HFF-Myc (cell line): ENCODE measurements around the gene EPHA8.

Source experiments
- DNase-seq: peaks from one replicate; pipeline ENCODE4 v3.0.0-alpha.2; 2011; ENCODE audit warnings: low read depth; ENCODE audit errors: extremely low read depth
- H3K4me3 ChIP-seq: replicated peaks from 2 replicates; pipeline ENCODE4 v1.5.1; 2011; ENCODE audit warnings: low read depth, mild to moderate bottlenecking, control low read depth, low read length
- TF ChIP-seq, protein P1 (sequence below): IDR thresholded peaks from 2 replicates; pipeline ENCODE4 v1.5.1; 2012; ENCODE audit warnings: mild to moderate bottlenecking, low read depth, low read length, control low read depth; ENCODE audit errors: missing control alignments

EPHA8 gene

DNA sequence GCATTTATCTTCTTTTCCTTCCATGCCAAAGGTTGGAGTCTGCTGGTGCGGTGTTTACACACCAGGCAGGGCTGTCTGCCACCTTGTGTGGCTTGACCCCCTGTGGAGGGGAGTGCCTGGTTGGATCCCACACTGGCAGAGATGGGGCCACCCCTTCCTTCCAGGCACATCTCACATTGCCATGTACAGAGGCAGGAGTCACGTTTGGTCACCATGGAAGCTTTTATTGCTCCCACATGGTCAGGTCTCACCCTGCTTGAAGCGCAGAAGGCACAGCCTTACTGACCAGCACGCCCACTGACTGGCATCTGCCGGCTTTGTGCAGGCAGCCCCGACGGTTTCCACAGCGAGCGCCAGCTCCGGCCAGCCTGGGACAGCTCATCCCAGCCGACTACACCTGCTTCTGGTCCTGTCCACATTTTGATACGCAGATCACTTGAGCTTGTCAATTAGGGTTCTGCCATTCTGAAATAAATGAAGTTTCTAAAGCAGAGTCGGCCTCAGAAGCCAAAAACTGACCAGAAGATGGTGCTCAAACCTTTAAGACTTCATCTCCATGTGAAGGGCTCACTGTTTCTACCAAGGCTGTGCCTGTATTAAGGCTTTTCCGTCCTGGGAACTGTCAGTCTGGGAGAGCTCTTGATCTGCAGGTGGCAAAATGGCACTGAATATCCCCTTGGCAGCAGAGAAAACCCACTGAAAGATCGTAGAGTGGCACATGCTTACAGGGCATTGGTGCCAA, 35.6 kb upstream of the EPHA8 start:
- H3K4me3 ChIP-seq: no peak overlapping the region
- no peak for DNase-seq
- TF ChIP-seq, protein P1, sequence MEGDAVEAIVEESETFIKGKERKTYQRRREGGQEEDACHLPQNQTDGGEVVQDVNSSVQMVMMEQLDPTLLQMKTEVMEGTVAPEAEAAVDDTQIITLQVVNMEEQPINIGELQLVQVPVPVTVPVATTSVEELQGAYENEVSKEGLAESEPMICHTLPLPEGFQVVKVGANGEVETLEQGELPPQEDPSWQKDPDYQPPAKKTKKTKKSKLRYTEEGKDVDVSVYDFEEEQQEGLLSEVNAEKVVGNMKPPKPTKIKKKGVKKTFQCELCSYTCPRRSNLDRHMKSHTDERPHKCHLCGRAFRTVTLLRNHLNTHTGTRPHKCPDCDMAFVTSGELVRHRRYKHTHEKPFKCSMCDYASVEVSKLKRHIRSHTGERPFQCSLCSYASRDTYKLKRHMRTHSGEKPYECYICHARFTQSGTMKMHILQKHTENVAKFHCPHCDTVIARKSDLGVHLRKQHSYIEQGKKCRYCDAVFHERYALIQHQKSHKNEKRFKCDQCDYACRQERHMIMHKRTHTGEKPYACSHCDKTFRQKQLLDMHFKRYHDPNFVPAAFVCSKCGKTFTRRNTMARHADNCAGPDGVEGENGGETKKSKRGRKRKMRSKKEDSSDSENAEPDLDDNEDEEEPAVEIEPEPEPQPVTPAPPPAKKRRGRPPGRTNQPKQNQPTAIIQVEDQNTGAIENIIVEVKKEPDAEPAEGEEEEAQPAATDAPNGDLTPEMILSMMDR: no peak

DNA sequence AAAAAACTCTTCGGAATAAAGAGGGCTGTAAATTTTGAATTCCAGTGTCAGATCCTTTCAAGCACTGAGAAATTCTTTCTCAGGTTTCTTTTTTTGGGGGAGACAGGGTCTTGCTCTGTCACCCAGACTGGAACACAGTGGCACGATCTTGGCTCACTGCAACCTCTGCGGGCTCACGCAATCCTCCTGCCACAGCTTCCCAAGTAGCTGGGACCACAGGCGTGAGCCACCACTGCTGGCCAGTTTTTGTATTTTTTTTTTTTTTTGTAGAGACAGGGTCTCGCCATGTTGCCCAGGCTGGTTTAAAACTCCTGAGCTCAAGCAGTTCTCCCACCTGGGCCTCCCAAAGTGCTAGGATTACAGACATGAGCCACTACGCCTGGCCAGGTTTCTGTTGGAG, 34.8 kb upstream of the EPHA8 start:
- TF ChIP-seq, protein P1: no peak
- DNase-seq: no peak
- H3K4me3 ChIP-seq: no peak overlapping the region

DNA sequence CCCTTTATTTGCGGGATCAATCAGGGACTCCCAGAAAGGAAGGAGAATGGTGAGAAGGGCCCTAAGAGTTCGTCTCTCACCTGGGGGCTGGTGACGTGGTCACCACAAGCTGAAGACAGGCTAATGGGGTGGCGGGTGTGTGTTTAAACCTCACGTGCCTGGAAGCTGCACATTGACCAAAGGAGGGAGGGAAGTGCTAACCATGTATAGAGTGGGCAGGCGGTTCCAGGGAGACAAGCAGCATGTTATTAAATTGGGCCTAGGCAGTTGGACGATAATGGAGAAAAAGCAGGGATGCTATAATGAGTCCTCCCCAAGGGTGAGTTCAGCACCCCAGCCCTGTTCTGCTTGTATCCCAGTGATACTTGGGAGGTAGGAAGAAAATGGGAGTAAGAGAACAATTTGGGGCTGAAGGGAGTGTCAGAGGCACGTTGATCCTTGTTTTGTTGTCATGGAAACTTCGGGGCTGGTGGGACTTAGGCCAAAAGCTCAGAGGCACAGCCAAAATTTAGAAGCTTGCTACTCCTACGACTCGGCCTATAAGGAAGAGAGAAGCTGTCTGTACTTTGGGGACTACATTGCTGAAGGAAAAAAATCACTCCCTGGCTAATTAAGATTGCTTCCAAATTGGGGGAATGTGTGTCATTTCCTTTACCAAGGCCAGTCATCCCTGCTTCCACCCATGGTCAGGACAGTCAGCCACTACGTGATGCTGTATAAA, 33.2 kb upstream of the EPHA8 start:
- DNase-seq: no peak
- H3K4me3 ChIP-seq: no peak overlapping the region
- TF ChIP-seq, protein P1: no peak

DNA sequence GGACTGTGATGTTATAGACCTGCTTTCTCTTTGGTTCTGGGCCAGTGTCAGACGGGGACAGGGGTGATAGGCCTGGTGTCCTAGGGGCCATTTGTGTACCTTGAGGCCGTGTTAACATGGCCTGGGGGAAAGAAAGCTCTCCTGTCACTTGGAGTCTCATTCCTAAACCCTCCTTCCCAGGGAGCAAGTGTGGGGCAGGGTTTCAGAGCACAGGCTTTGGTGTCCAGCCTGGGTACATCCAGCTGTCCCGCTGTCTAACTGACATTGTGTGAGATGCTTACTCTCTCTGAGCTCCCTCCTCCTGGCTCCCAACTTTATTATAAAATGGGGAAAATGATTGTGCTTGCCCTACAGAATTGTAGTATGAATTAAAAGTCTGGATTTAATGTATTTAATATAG, 32.6 kb upstream of the EPHA8 start:
- H3K4me3 ChIP-seq: no peak overlapping the region
- TF ChIP-seq, protein P1: no peak
- no peak for DNase-seq

DNA sequence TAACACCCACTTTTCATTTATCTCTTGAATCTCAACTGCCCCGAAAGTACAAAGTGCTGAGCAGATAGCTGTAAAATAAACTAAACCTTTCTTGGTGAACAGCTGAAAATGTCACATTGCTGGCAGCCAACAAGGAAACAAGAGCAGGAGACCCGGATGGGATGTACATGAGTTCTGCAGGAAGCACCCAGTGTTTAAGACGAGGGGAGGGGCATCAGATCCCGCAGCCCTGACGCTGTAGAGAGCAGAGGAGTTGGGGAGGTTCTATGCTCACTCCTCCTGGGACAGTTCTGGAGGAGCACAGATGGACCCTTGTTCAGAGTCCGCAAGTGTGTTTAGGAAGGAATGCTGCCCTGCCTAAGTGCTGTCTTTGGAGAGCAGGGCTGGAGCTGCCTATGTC, 32.0 kb upstream of the EPHA8 start:
- DNase-seq: no peak
- TF ChIP-seq, protein P1: no peak
- no peak overlapping the region for H3K4me3 ChIP-seq

DNA sequence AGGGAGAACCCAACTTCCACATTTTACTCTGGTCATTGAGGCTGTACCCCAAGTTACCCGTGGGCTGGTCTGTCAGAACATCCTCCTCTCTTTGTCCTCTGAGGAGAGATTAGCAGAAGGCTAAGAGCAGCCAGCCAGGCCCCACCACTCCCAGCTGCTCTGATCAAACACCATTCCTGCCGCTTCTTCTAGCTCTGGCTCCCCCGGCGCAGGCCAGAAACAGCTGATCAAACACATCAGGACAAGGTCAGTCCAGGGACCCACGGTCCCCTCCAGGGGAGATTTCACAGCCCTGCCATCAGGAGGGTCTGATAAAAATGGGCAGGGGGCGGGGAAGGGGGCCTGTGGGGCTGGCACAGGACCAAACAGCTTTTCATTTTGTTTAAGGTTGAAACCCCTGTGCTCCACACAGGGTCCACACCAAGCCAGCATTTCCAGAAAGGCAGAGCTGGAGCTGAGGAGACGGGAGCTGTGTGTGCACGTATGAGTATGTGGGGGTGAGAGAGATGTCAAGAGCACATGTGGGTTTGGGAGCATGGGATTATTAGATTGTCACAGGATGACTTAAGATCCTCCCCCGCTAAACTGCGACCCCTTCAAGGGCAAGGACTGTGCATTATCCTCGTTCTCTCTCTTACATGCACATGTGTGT, 29.9 kb upstream of the EPHA8 start:
- TF ChIP-seq, protein P1: no peak
- DNase-seq: no peak
- H3K4me3 ChIP-seq: no peak overlapping the region
